B cell (primary cell): ENCODE measurements around the gene CCDC85B.

ENCODE experiments used
- EZH2 ChIP-seq: IDR thresholded peaks from 2 replicates; pipeline ENCODE4 v1.6.1; 2012; ENCODE audit warnings: borderline replicate concordance, low read depth, mild to moderate bottlenecking, moderate library complexity, low read length; ENCODE audit not compliant: insufficient read depth, poor library complexity, severe bottlenecking
- TF ChIP-seq, protein P1 (sequence below): fragments of 200-600 bp; IDR thresholded peaks from one replicate; pipeline ENCODE4 v1.8.0; 2022; ENCODE audit warnings: antibody characterized with exemption, mild to moderate bottlenecking

DNA sequence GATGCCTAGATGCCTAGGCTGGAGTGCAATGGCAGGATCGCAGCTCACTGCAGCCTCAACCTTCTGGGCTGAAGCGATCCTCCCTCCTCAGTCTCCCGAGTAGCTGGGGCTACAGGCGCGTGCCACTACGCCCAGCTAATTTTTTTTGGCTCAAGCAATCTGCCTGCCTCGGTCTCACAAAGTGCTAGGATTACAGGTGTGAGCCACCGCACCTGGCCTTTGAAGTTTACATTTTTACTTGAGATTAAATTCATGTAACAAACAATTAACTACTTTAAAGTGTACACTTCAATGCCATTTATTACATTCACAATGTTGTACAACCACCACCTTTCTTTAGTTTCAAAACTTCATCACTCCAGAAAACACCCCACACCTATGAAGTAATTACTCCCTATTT is 13.2 kb downstream of the CCDC85B start:
- TF ChIP-seq, protein P1, sequence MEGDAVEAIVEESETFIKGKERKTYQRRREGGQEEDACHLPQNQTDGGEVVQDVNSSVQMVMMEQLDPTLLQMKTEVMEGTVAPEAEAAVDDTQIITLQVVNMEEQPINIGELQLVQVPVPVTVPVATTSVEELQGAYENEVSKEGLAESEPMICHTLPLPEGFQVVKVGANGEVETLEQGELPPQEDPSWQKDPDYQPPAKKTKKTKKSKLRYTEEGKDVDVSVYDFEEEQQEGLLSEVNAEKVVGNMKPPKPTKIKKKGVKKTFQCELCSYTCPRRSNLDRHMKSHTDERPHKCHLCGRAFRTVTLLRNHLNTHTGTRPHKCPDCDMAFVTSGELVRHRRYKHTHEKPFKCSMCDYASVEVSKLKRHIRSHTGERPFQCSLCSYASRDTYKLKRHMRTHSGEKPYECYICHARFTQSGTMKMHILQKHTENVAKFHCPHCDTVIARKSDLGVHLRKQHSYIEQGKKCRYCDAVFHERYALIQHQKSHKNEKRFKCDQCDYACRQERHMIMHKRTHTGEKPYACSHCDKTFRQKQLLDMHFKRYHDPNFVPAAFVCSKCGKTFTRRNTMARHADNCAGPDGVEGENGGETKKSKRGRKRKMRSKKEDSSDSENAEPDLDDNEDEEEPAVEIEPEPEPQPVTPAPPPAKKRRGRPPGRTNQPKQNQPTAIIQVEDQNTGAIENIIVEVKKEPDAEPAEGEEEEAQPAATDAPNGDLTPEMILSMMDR = no peak
- no peak for TF ChIP-seq EZH2
